GM12878 (cell line): Measurements from ENCODE around the gene SURF4. TPM values are rescaled to one million over a fixed set of nuclear protein-coding genes. Genes with fewer than 3 reads are reported as not detected.
A peak's percentile ranks its signal among the peaks of the same experiment; 100 is the strongest.

Experiments
- ATAC-seq: fragments of 200-7000 bp; cut with Tn5 transposase; 3 replicates; pipeline ENCODE4 v1.9.1; 2020; ENCODE audit warnings: mild to moderate bottlenecking, moderate library complexity
- BruUV-seq: library from RNA; stranded (reverse); fragments of 400-500 nt; replicated peaks from 2 replicates; lab custom pipeline; 2021; lab: Mats Ljungman, UMichigan
- CTCF ChIA-PET: fragments of 300-600 bp; sonication (Branson Sonifier 250); formaldehyde crosslinking; extraction: SDS; loops from one replicate; lab custom pipeline; 2021; ENCODE audit warnings: inconsistent platforms; lab: Yijun Ruan, JAX
- POLR2A ChIA-PET: fragments of 350-600 bp; formaldehyde crosslinking; extraction: SDS; loops from one replicate; lab custom pipeline; 2021; ENCODE audit warnings: inconsistent platforms; lab: Charles Lee
- RAD21 ChIA-PET: fragments of 300-600 bp; sonication (Branson Sonifier 250); formaldehyde crosslinking; loops from one replicate; lab custom pipeline; 2023; ENCODE audit warnings: antibody characterized with exemption; ENCODE audit not compliant: unreplicated experiment; lab: Charles Lee
- SMC1A ChIA-PET: fragments of 300-600 bp; sonication (Branson Sonifier 250); formaldehyde crosslinking; loops from one replicate; lab custom pipeline; 2023; ENCODE audit not compliant: unreplicated experiment, uncharacterized antibody; lab: Charles Lee
- DNase-seq: peaks from one replicate; pipeline ENCODE4 v3.0.0-alpha.2; 2011; ENCODE audit warnings: low read depth, low spot score
- FAIRE-seq: peaks from 3 replicates; lab custom pipeline; 2011; peaks lifted over from hg19 to GRCh38; lab: Jason Lieb, UNC
- H2AFZ ChIP-seq: 2 replicates; pipeline ENCODE4 v1.6.0; 2011; ENCODE audit warnings: low read depth, low read length, control low read depth; ENCODE audit not compliant: control insufficient read depth
- H3K27ac ChIP-seq: 2 replicates; pipeline ENCODE4 v1.5.1; 2011; ENCODE audit warnings: control low read depth; ENCODE audit not compliant: control insufficient read depth, insufficient read depth
- H3K27me3 ChIP-seq, 2 experiments: replicated peaks in 1 of 2; 2 replicates each; pipeline versions ENCODE4 v1.6.0 to v1.6.1; 2011; ENCODE audit warnings: low read length in 1 of 2; ENCODE audit not compliant: control insufficient read depth in 2 of 2, insufficient read depth in 2 of 2
- H3K36me3 ChIP-seq, 2 experiments: 2 replicates each; pipeline ENCODE4 v1.5.1; 2011; ENCODE audit warnings: low read length in 1 of 2; ENCODE audit not compliant: control insufficient read depth in 2 of 2, insufficient read depth in 2 of 2
- H3K4me1 ChIP-seq: 2 replicates; pipeline ENCODE4 v1.6.1; 2011; ENCODE audit warnings: mild to moderate bottlenecking, low read length, moderate library complexity, mixed read lengths; ENCODE audit not compliant: control insufficient read depth, insufficient read depth
- H3K4me2 ChIP-seq: 2 replicates; pipeline ENCODE4 v1.6.0; 2011; ENCODE audit warnings: control low read depth; ENCODE audit not compliant: control insufficient read depth, insufficient read depth
- H3K4me3 ChIP-seq: fragments of 200-600 bp; sonication (generic); 2 replicates; pipeline ENCODE4 v1.5.1; 2016
- H3K79me2 ChIP-seq: 2 replicates; pipeline ENCODE4 v1.6.0; 2011; ENCODE audit warnings: low read length; ENCODE audit not compliant: control insufficient read depth, insufficient read depth
- H3K9ac ChIP-seq: 2 replicates; pipeline ENCODE4 v1.8.0; 2011; ENCODE audit warnings: low read length, control low read depth, mixed read lengths; ENCODE audit not compliant: control insufficient read depth, insufficient read depth
- H3K9me3 ChIP-seq: replicated peaks from 3 replicates; pipeline ENCODE4 v1.5.1; 2011; ENCODE audit warnings: mild to moderate bottlenecking, low read length; ENCODE audit not compliant: control insufficient read depth, insufficient read depth
- H4K20me1 ChIP-seq: 2 replicates; pipeline ENCODE4 v1.6.0; 2011; ENCODE audit not compliant: control insufficient read depth, insufficient read depth
- BRCA1 ChIP-seq: IDR thresholded peaks from 2 replicates; pipeline ENCODE4 v1.6.1; 2011; ENCODE audit warnings: low read depth, low read length, improper control_type of control experiment
- CREM ChIP-seq: IDR thresholded peaks from 2 replicates; pipeline ENCODE4 v1.6.1; 2014; ENCODE audit warnings: antibody characterized with exemption, low read depth
- EP300 ChIP-seq, 2 experiments: fragments of 150-350 bp in 1 of 2; IDR thresholded peaks; 2 replicates each; pipeline ENCODE4 v1.6.1; 2011 to 2012; ENCODE audit warnings: low read depth in 2 of 2, low read length in 2 of 2, borderline replicate concordance in 1 of 2, improper control_type of control experiment in 1 of 2, inconsistent platforms in 1 of 2; ENCODE audit not compliant: control insufficient read depth in 1 of 2
- HCFC1 ChIP-seq: fragments of 150-350 bp; IDR thresholded peaks from 2 replicates; pipeline ENCODE4 v1.6.1; 2014; ENCODE audit warnings: low read length
- MTA2 ChIP-seq: fragments of 450-650 bp; IDR thresholded peaks from 2 replicates; pipeline ENCODE4 v1.6.1; 2016; ENCODE audit warnings: low read depth, mild to moderate bottlenecking, moderate library complexity
- POU2F2 ChIP-seq: IDR thresholded peaks from 3 replicates; pipeline ENCODE4 v1.6.1; 2011; ENCODE audit warnings: low read depth, mild to moderate bottlenecking, low read length, borderline replicate concordance
- RELB ChIP-seq: fragments of 450-650 bp; IDR thresholded peaks from 2 replicates; pipeline ENCODE4 v1.6.1; 2017; ENCODE audit warnings: low read depth, mild to moderate bottlenecking, moderate library complexity
- TCF7 ChIP-seq: IDR thresholded peaks from 2 replicates; pipeline ENCODE4 v1.6.1; 2014; ENCODE audit warnings: antibody characterized with exemption, borderline replicate concordance
- YBX1 ChIP-seq: fragments of 450-650 bp; IDR thresholded peaks from 2 replicates; pipeline ENCODE4 v1.6.1; 2016; ENCODE audit warnings: antibody characterized with exemption
- ZBTB40 ChIP-seq: fragments of 450-650 bp; IDR thresholded peaks from 2 replicates; pipeline ENCODE4 v1.6.1; 2016; ENCODE audit warnings: mild to moderate bottlenecking, moderate library complexity, borderline replicate concordance
- WGBS: methylation state at CpG from one replicate; pipeline ENCODE4 v1.1.6; 2016; ENCODE audit warnings: low lambda C conversion rate; ENCODE audit not compliant: insufficient replicate concordance, insufficient coverage; ENCODE audit errors: missing lambda C conversion rate; 5-methylcytosine and 5-hydroxymethylcytosine counted together
- in situ Hi-C: fragments of 300-500 bp; cut with MboI; formaldehyde crosslinking; loops from 9 replicates; pipeline ENCODE4 v1.14.3; 2018; ENCODE audit warnings: mixed read lengths
- intact Hi-C: fragments of 100-400 bp; cut with micrococcal nuclease; formaldehyde crosslinking; loops from one replicate; pipeline ENCODE4 v1.14.2; 2022; ENCODE audit not compliant: unreplicated experiment
- polyA plus RNA-seq, 11 experiments: library from polyadenylated mRNA; depleted of rRNA in 4 of 11; unstranded in 6 of 11; stranded (reverse) in 5 of 11; fragments of >200 nt; fragmentation: Nextera tagmentation in 4 of 11; fragmentation: Illumina TruSeq in 1 of 11; extraction: Ambion mirVana in 4 of 11; extraction: Trizol in 1 of 11; gene quantifications; 1 replicate in 1 of 11; 2 replicates in 10 of 11; pipeline versions ENCODE4 v1.2.1 to v1.2.3, GENCODE V29; 2011 to 2016; ENCODE audit warnings: inconsistent platforms in 2 of 11, missing spikeins in 2 of 11, low read depth in 1 of 11
- total RNA-seq, 4 experiments: library from RNA; depleted of rRNA in 3 of 4; stranded (reverse); fragments of >200 nt in 3 of 4; fragmentation: Illumina TruSeq in 1 of 4; extraction: Trizol in 1 of 4; gene quantifications; 2 replicates each; pipeline versions ENCODE4 v1.2.1 to v1.2.3, GENCODE V29; 2013 to 2021
- TF ChIP-seq, protein P1 (sequence below): IDR thresholded peaks from 2 replicates; pipeline ENCODE4 v1.6.1; 2011; ENCODE audit warnings: mild to moderate bottlenecking, low read depth, low read length, moderate library complexity; ENCODE audit not compliant: insufficient replicate concordance
- TF ChIP-seq, protein P2 (sequence below): IDR thresholded peaks from 2 replicates; pipeline ENCODE4 v1.6.1; 2012; ENCODE audit warnings: low read depth, low read length, improper control_type of control experiment

The SURF4 gene
- total and polyA plus RNA-seq, 10 of the 15 experiments (the other 5 are each of a cell fraction or from before 2014, with no cell fraction given), result 6.4 to 134 (median 78.7) TPM

- Histone ChIP-seq H4K20me1 (no peaks in the 10 kb centered on the region), H3K4me3 (no peak overlapping the region), H3K9ac (no peak overlapping the region), H3K4me1 (peaks cover 21% of the 10 kb centered on the region), H3K27me3 (no peaks in the 10 kb centered on the region), H3K36me3 (peaks cover 23 to 29% of the 10 kb centered on the region in 2 experiments), H3K4me2 (0 out of 2 replicates have a peak overlapping the region, but pooled peaks have one; percentile 82), H3K9me3 (no peaks in the 10 kb centered on the region), H2AFZ (no peak overlapping the region), H3K27ac (no peak overlapping the region), H3K79me2 (peaks cover 45% of the 10 kb centered on the region)
- FAIRE-seq (no peak), DNase-seq (no peak), ATAC-seq (no peak)
- intact Hi-C loops, result loop anchor here (5.0 kb wide), 1 partner anchor 132 kb away; the partner anchor contains the start of gene SLC2A6
- TF ChIP-seq YBX1, result no peak
- no peak for TF ChIP-seq EP300 (IDR thresholded peaks at IDR 0.05; ENCODE audit: borderline replicate concordance in 1 of 2, control insufficient read depth in 1 of 2, low read depth in 2 of 2, low read length in 2 of 2)
- TF ChIP-seq HCFC1, result no peak
- TF ChIP-seq TCF7, result no peak
- TF ChIP-seq RELB, result no peak
- TF ChIP-seq POU2F2, result no peak
- no peak for TF ChIP-seq ZBTB40
- no peak for TF ChIP-seq CREM
- TF ChIP-seq BRCA1, result no peak
- TF ChIP-seq, protein P1, sequence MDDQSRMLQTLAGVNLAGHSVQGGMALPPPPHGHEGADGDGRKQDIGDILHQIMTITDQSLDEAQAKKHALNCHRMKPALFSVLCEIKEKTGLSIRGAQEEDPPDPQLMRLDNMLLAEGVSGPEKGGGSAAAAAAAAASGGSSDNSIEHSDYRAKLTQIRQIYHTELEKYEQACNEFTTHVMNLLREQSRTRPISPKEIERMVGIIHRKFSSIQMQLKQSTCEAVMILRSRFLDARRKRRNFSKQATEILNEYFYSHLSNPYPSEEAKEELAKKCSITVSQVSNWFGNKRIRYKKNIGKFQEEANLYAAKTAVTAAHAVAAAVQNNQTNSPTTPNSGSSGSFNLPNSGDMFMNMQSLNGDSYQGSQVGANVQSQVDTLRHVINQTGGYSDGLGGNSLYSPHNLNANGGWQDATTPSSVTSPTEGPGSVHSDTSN, result no peak
- TF ChIP-seq MTA2, result no peak
- TF ChIP-seq, protein P2, sequence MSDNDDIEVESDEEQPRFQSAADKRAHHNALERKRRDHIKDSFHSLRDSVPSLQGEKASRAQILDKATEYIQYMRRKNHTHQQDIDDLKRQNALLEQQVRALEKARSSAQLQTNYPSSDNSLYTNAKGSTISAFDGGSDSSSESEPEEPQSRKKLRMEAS, result no peak
- no TSS peak for BruUV-seq
- ChIA-PET SMC1A (no interaction called here), RAD21 (no interaction called here), CTCF (interaction anchor here (0.9 kb wide), 1 partner anchor 12 kb away, joined by 3 read pairs; no protein-coding TSS in a partner anchor), POLR2A (no interaction called here)
- WGBS, result 97% methylated on average over 6 of the region's 6 CpGs
- in situ Hi-C loops, result no loop called here
Observed at GRCh38 chr9:133345596-133345995, 30.3 kb downstream of the SURF4 start.
